Neural crest cell (in vitro differentiated cells): ENCODE measurements around the gene PLSCR3. TPM values are rescaled to one million over a fixed set of nuclear protein-coding genes. Genes with fewer than 3 reads are reported as not detected.

Experiments used
- DNase-seq: peaks from one replicate; pipeline ENCODE4 v3.0.0; 2021; ENCODE audit warnings: low read depth, mixed read lengths, low spot score
- H3K27ac Mint-ChIP-seq: one replicate; pipeline ENCODE4 v1.8.0; 2021; ENCODE audit warnings: mild to moderate bottlenecking, mixed read lengths; ENCODE audit not compliant: unreplicated experiment
- H3K27me3 Mint-ChIP-seq: 2 replicates; pipeline ENCODE4 v1.8.0; 2021; ENCODE audit warnings: low read depth, mild to moderate bottlenecking, mixed read lengths
- H3K36me3 Mint-ChIP-seq: 2 replicates; pipeline ENCODE4 v1.8.0; 2021; ENCODE audit warnings: low read depth, mild to moderate bottlenecking, mixed read lengths
- H3K4me1 Mint-ChIP-seq: 2 replicates; pipeline ENCODE4 v1.8.0; 2021; ENCODE audit warnings: mixed read lengths
- H3K4me3 Mint-ChIP-seq: one replicate; pipeline ENCODE4 v1.8.0; 2021; ENCODE audit warnings: mild to moderate bottlenecking, mixed read lengths
- H3K9me3 Mint-ChIP-seq: 2 replicates; pipeline ENCODE4 v1.8.0; 2021; ENCODE audit warnings: mixed read lengths
- CTCF ChIP-seq: fragments of 200-600 bp; sonication (generic); conservative IDR thresholded peaks from 2 replicates; pipeline ENCODE4 v1.5.0; 2021; ENCODE audit warnings: antibody characterized with exemption, mild to moderate bottlenecking
- total RNA-seq: library from RNA; stranded (reverse); gene quantifications from 2 replicates; pipeline ENCODE4 v1.2.1, GENCODE V29; 2021

Gene PLSCR3
- total RNA-seq, 1 donor from 2014 or later = 25.7 TPM

- Mint-ChIP-seq H3K4me3 (no peak overlapping the region), H3K4me1 (peaks cover 25% of the 10 kb centered on the region), H3K36me3 (peaks cover 14% of the 10 kb centered on the region), H3K27me3 (no peaks in the 10 kb centered on the region), H3K9me3 (no peaks in the 10 kb centered on the region), H3K27ac (no peak overlapping the region)
- DNase-seq = no peak
- no peak for TF ChIP-seq CTCF
Measured at GRCh38 chr17:7411427-7411750, 17.1 kb upstream of the PLSCR3 start.

- no peak for DNase-seq
- Mint-ChIP-seq H3K27me3 (no peaks in the 10 kb centered on the region), H3K36me3 (peaks cover 14% of the 10 kb centered on the region), H3K4me3 (peak overlapping the region; percentile 57), H3K9me3 (no peaks in the 10 kb centered on the region), H3K4me1 (peaks cover 26% of the 10 kb centered on the region), H3K27ac (no peak overlapping the region)
- TF ChIP-seq CTCF = no peak
Measured at GRCh38 chr17:7410634-7411426, 16.5 kb upstream of the PLSCR3 start.

GRCh38 chr17:7409716-7410115 lies 15.4 kb upstream of the PLSCR3 start:
- Mint-ChIP-seq H3K4me1 (peaks cover 31% of the 10 kb centered on the region), H3K27ac (no peak overlapping the region), H3K27me3 (no peaks in the 10 kb centered on the region), H3K9me3 (no peaks in the 10 kb centered on the region), H3K4me3 (peak overlapping the region; percentile 78), H3K36me3 (peaks cover 14% of the 10 kb centered on the region)
- TF ChIP-seq CTCF = no peak
- no peak for DNase-seq

GRCh38 chr17:7408863-7409262 lies 14.5 kb upstream of the PLSCR3 start:
- TF ChIP-seq CTCF = no peak
- Mint-ChIP-seq H3K4me3 (peak overlapping the region; percentile 78), H3K36me3 (peaks cover 14% of the 10 kb centered on the region), H3K9me3 (no peaks in the 10 kb centered on the region), H3K27ac (no peak overlapping the region), H3K27me3 (no peaks in the 10 kb centered on the region), H3K4me1 (peaks cover 38% of the 10 kb centered on the region)
- DNase-seq = no peak

GRCh38 chr17:7408252-7408727 lies 14.0 kb upstream of the PLSCR3 start:
- no peak for TF ChIP-seq CTCF
- Mint-ChIP-seq H3K27ac (no peak overlapping the region), H3K36me3 (peaks cover 14% of the 10 kb centered on the region), H3K27me3 (no peaks in the 10 kb centered on the region), H3K4me1 (peaks cover 40% of the 10 kb centered on the region), H3K9me3 (no peaks in the 10 kb centered on the region), H3K4me3 (no peak overlapping the region)
- no peak for DNase-seq
